HL-60/S4 treated with phorbol 12-myristate 13-acetate at 8.2 ng/mL for 4 days and 3 days (cell line): ENCODE results near the gene DENND4A.
"Not testable (repeated sequence)": the region's sequence is repeated elsewhere in the genome, so short reads cannot be mapped to it uniquely, and the experiment has no call there.

ENCODE experiments used
- in situ Hi-C: fragments of 300-500 bp; cut with MboI; formaldehyde crosslinking; loops from 2 replicates; pipeline ENCODE4 v1.15.0; 2022; ENCODE audit warnings: low sequenced_read_pairs

DENND4A gene

GRCh38 chr15:65789759-65790425 is 2.2 kb downstream of the DENND4A start:
- in situ Hi-C loops = no loop called here

- in situ Hi-C loops = no loop called here
Measured at GRCh38 chr15:65789105-65789504, 3.0 kb downstream of the DENND4A start.

DNA sequence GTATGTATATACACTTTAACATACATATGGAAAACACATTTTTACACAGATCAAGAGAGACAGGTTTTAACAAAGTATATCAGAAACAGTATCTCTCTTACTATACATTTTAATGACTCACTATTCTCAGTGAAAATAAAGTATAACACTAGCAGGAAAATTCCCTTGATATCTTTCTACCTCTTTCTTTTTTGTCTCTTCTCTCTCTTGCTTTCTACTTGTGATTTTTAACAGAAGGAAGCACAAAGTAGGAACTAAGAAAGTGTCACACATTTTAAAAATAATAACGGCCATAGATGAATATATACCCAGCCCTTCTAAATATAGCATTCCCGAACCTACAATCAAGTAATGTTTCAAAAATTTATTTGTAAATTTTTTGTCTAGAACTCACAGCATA is 4.8 kb downstream of the DENND4A start:
- in situ Hi-C loops = no loop called here

DNA sequence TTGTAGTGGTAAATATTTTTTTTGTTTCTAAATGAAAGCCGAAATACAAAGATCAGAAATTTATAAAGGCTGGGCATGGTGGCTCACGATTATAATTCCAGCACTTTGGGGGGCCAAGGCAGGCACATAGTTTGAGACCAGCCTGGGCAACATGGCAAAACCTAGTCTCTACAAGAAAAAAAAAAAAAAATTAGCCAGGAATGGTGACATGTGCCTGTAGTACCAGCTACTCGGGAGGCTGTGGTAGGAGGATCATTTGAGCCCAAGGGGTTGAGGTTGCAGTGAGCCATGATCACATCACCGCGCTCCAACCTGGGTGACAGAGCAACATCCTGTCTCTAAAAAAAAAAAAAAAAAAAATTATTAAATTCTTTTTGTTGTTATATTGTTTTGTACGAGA is 6.9 kb downstream of the DENND4A start:
- in situ Hi-C loops = no loop called here

DNA sequence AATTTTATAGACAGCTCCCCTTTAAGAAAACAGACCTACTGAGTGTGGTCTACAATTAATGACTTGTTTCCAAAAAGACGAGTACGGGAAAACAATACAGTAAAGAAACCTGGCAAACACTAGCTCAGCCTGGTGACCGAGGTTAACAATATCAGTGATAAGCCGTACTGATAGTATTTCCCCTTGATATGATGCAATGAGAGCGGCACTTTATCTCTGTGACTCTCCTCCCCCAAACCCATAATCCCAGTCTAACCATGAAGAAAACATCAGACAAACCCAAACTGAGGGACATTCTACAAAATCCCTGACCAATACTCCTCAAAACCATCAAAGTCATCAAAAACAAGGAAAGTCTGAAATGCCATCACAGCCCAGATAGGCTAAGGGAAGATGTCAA is 8.2 kb downstream of the DENND4A start:
- in situ Hi-C loops = no loop called here

GRCh38 chr15:65782096-65782495 is 10.0 kb downstream of the DENND4A start:
- in situ Hi-C loops = no loop called here

DNA sequence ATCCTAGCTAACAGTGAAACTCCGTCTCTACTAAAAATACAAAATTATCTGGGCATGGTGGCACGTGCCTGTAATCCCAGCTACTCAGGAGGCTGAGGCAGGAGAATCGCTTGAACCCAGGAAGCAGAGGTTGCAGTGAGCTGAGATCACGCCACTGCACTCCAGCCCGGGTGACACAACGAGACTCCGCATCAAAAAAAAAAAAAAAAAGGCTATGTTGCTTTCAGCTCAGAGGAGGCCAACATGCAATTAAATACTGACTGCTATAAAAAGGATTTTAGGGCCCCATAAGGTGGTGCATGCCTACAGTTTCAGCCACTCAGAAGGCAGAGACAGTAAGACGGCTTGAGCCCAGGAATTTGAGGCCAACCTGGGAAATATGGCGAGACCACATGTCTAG is 13.4 kb downstream of the DENND4A start:
- in situ Hi-C loops = not testable (repeated sequence)

DNA sequence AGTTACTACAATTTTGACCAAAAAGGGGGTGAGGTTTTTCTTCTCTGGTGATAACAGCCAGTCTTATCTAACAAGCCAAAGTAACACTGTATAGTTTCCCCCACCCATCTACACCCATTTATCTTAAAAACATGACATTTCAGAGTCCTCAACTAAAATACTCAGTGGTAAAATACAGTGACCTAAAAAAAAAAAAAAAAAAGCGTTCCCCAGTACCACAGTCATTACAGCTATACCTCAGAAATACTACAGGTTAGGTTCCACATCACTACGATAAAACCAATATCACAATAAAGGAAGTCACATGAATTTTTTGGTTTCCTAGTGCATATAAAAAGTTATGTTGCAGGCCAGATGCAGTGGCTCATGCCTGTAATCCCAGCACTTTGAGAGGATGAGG is 13.8 kb downstream of the DENND4A start:
- in situ Hi-C loops = no loop called here

DNA sequence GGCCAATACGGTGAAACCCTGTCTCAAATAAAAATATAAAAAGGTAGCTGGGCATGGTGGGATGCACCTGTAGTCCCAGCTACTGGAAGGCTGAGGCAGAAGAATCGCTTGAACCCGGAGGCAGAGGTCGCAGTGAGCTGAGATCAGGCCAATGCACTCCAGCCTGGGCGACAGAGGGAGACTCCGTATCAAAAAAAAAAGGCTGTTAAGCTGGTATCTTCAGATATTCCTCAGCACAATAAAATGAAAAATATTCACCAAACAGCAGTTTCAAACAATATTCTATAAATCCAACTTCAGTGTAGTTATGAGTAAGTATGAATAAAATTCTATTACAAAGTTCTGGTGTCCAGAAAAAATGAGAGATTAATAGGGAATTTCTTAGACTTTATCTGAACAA is 14.2 kb downstream of the DENND4A start:
- in situ Hi-C loops = no loop called here

- in situ Hi-C loops = no loop called here
Measured at GRCh38 chr15:65777053-65777452, 15.0 kb downstream of the DENND4A start.

- in situ Hi-C loops = no loop called here
Measured at GRCh38 chr15:65773386-65774111, 18.5 kb downstream of the DENND4A start.

DNA sequence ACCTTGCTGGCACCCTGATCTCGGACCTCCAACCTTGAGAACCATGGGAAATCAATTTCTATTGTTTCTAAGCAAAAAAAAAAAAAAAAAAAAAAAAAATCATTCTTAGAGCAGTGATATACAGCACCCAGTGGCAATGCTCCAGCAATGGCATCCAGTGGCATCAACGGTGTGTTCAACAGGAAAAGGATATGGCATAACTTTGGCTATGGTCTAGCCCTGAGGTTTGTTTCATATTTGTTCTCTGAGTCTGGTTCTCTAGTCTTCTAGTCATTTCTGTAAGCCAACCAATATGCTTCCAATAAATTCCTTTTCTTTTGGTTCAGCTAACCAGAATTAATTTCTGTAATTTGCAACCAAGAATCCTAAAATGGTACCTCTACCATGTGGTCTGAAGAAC is 19.2 kb downstream of the DENND4A start:
- in situ Hi-C loops = no loop called here

- in situ Hi-C loops = no loop called here
Measured at GRCh38 chr15:65771870-65772269, 20.2 kb downstream of the DENND4A start.

GRCh38 chr15:65769482-65769881 is 22.6 kb downstream of the DENND4A start:
- in situ Hi-C loops = no loop called here

DNA sequence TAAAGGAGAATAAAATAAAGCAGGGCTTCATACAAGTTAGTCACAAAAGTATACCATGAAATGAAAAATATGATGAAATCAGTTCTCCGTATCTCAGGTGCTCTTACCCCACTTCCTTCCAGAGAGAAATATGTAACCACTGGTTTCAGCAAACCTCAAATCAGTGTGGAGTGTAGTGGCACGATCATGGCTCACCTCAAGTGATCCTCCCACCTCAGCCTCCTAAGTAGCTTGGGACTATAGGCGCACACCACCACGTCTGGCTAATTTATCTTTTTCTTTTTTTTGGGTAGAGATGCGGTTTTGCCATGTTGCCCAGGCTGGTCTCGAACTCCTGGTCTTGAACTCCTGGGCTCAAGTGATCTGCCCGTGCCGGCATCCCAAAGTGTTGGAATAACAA is 24.2 kb downstream of the DENND4A start:
- in situ Hi-C loops = no loop called here

GRCh38 chr15:65767264-65767595 is 24.9 kb downstream of the DENND4A start:
- in situ Hi-C loops = no loop called here

GRCh38 chr15:65766422-65767263 is 25.4 kb downstream of the DENND4A start:
- in situ Hi-C loops = no loop called here

GRCh38 chr15:65765106-65765505 is 27.0 kb downstream of the DENND4A start:
- in situ Hi-C loops = no loop called here

DNA sequence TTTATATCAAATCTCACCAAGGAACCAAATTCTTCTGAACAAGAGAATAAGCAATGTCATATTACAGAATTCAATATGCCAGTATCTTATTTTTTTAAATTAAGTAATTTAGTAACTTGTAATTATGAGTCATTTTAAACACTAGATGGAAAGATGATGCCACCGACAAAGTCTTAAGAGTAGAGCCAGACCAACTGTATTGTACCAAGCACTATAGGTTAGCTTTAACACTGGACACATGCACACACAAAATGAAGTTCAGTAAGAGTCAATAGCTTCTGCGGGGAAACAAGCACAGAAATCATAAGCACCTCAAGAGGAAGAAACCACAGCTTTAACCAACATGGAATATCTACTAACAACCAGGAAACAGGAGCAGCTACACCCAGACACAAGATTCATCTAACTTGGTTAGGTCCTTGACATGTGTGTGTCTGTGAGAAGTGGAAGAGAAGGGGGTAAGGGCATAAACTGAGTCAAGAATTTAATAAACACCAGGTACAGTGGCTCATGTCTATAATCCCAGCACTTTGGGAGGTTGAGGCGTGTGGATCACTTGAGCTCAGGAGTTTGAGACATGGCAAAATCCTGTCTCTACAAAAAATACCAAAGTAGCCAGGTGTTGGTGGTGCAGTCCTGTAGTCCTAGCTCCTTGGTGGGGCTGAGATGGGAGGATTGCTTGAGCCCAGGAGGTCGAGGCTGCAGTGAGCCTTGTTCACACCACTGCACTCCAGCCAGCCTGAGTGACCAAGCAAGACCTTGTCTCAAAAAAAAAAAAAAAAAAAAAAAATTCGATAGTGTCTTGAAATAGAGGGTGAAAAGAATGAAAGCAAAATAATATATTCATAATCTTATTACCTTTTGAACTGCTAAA is 28.9 kb downstream of the DENND4A start:
- in situ Hi-C loops = no loop called here

- in situ Hi-C loops = no loop called here
Measured at GRCh38 chr15:65762399-65762798, 29.7 kb downstream of the DENND4A start.
